IMR-90 (cell line): ENCODE measurements around the gene GAL. TPM values are rescaled to one million over a fixed set of nuclear protein-coding genes. Genes with fewer than 3 reads are reported as not detected.

Experiments
- ATAC-seq: fragments of 200-7000 bp; cut with Tn5 transposase; 2 replicates; pipeline ENCODE4 v1.9.1; 2020; ENCODE audit warnings: low read depth, mild to moderate bottlenecking, moderate library complexity
- BruUV-seq: library from RNA; stranded (reverse); fragments of 400-500 nt; replicated peaks from 2 replicates; lab custom pipeline; 2021; lab: Mats Ljungman, UMichigan
- CTCF ChIA-PET: fragments of 300-600 bp; formaldehyde crosslinking; extraction: SDS; loops from one replicate; lab custom pipeline; 2021; ENCODE audit warnings: antibody characterized with exemption; lab: Yijun Ruan, JAX
- POLR2A ChIA-PET: fragments of 300-600 bp; sonication (Branson Sonifier 250); formaldehyde crosslinking; loops from one replicate; lab custom pipeline; 2022; ENCODE audit warnings: antibody characterized with exemption; ENCODE audit not compliant: unreplicated experiment; lab: Charles Lee
- DNase-seq: peaks from one replicate; pipeline ENCODE4 v3.0.0; 2013
- H2AFZ ChIP-seq: replicated peaks from 2 replicates; pipeline ENCODE3; 2013; ENCODE audit warnings: low read length, mild to moderate bottlenecking; ENCODE audit not compliant: poor library complexity
- H2AK5ac ChIP-seq: 2 replicates; pipeline ENCODE4 v1.6.1; 2013; ENCODE audit warnings: low read depth, low read length, inconsistent platforms
- H2AK9ac ChIP-seq: replicated peaks from 2 replicates; pipeline ENCODE3; 2013; ENCODE audit warnings: mild to moderate bottlenecking, low read depth, low read length, moderate library complexity; ENCODE audit not compliant: poor library complexity
- H2BK120ac ChIP-seq: 2 replicates; pipeline ENCODE4 v1.6.1; 2013; ENCODE audit warnings: low read depth, low read length, inconsistent platforms
- H2BK15ac ChIP-seq: 3 replicates; pipeline ENCODE4 v1.6.1; 2013; ENCODE audit warnings: low read depth, low read length, inconsistent platforms
- H2BK20ac ChIP-seq: 2 replicates; pipeline ENCODE4 v1.6.1; 2013; ENCODE audit warnings: low read depth, mild to moderate bottlenecking, inconsistent platforms, low read length, moderate library complexity
- H2BK5ac ChIP-seq: 2 replicates; pipeline ENCODE4 v1.6.1; 2013; ENCODE audit warnings: mild to moderate bottlenecking, low read depth, low read length, inconsistent platforms; ENCODE audit not compliant: poor library complexity, severe bottlenecking
- H3K14ac ChIP-seq: replicated peaks from 2 replicates; pipeline ENCODE4 v1.6.1; 2013; ENCODE audit warnings: low read depth, low read length, inconsistent platforms
- H3K18ac ChIP-seq: 2 replicates; pipeline ENCODE4 v1.6.1; 2013; ENCODE audit warnings: low read depth, low read length, control low read depth
- H3K23ac ChIP-seq: 2 replicates; pipeline ENCODE4 v1.6.1; 2013; ENCODE audit warnings: low read depth, low read length, inconsistent platforms
- H3K27ac ChIP-seq: 2 replicates; pipeline ENCODE4 v1.5.1; 2013; ENCODE audit warnings: mild to moderate bottlenecking, control low read depth, low read length; ENCODE audit not compliant: insufficient read depth
- H3K27me3 ChIP-seq: 2 replicates; pipeline ENCODE4 v1.6.1; 2013; ENCODE audit warnings: low read length; ENCODE audit not compliant: control insufficient read depth, insufficient read depth
- H3K36me3 ChIP-seq: 2 replicates; pipeline ENCODE4 v1.6.1; 2013; ENCODE audit warnings: low read length, mixed read lengths; ENCODE audit not compliant: control insufficient read depth, insufficient read depth
- H3K4ac ChIP-seq: 2 replicates; pipeline ENCODE4 v1.6.1; 2013; ENCODE audit warnings: low read depth, low read length, inconsistent platforms
- H3K4me1 ChIP-seq: 2 replicates; pipeline ENCODE4 v1.6.1; 2013; ENCODE audit warnings: low read length, mixed read lengths; ENCODE audit not compliant: control insufficient read depth, insufficient read depth
- H3K4me2 ChIP-seq: 2 replicates; pipeline ENCODE4 v1.6.1; 2013; ENCODE audit warnings: low read depth, mild to moderate bottlenecking, control low read depth, low read length, moderate library complexity
- H3K4me3 ChIP-seq: 2 replicates; pipeline ENCODE4 v1.5.1; 2013; ENCODE audit warnings: low read depth, mild to moderate bottlenecking, control low read depth, low read length, moderate library complexity; ENCODE audit not compliant: insufficient read depth
- H3K56ac ChIP-seq: 2 replicates; pipeline ENCODE4 v1.6.1; 2013; ENCODE audit warnings: low read length, inconsistent platforms; ENCODE audit not compliant: insufficient read depth; ENCODE audit errors: extremely low read depth
- H3K79me1 ChIP-seq, 2 experiments: 2 replicates each; pipeline ENCODE4 v1.6.1; 2013; ENCODE audit warnings: low read length in 2 of 2, inconsistent platforms in 1 of 2, low read depth in 1 of 2
- H3K9ac ChIP-seq: 2 replicates; pipeline ENCODE4 v1.6.1; 2013; ENCODE audit warnings: low read depth, low read length, control low read depth
- H3K9me1 ChIP-seq: 2 replicates; pipeline ENCODE4 v1.6.1; 2013; ENCODE audit warnings: low read length, inconsistent platforms; ENCODE audit not compliant: insufficient read depth
- H3K9me3 ChIP-seq: 2 replicates; pipeline ENCODE4 v1.6.1; 2013; ENCODE audit warnings: low read length; ENCODE audit not compliant: control insufficient read depth, insufficient read depth
- H4K20me1 ChIP-seq: 2 replicates; pipeline ENCODE4 v1.6.1; 2013; ENCODE audit warnings: low read length, inconsistent platforms; ENCODE audit not compliant: insufficient read depth
- H4K5ac ChIP-seq: 2 replicates; pipeline ENCODE4 v1.6.1; 2013; ENCODE audit warnings: mild to moderate bottlenecking, low read depth, low read length, control low read depth
- H4K8ac ChIP-seq, 2 experiments: 2 replicates each; pipeline ENCODE4 v1.6.1; 2013; ENCODE audit warnings: low read depth in 2 of 2, low read length in 2 of 2, control low read depth in 1 of 2, inconsistent platforms in 1 of 2
- H4K91ac ChIP-seq: 2 replicates; pipeline ENCODE4 v1.6.1; 2013; ENCODE audit warnings: low read depth, low read length, inconsistent platforms; ENCODE audit not compliant: insufficient read depth
- BHLHE40 ChIP-seq: fragments of 150-350 bp; IDR thresholded peaks from 2 replicates; pipeline ENCODE4 v1.6.1; 2016; ENCODE audit warnings: mild to moderate bottlenecking, low read depth, low read length
- CEBPB ChIP-seq: IDR thresholded peaks from 2 replicates; pipeline ENCODE4 v1.6.1; 2012; ENCODE audit warnings: low read depth, low read length, improper control_type of control experiment
- CHD1 ChIP-seq: IDR thresholded peaks from 2 replicates; pipeline ENCODE4 v1.6.1; 2012; ENCODE audit warnings: low read depth, low read length, improper control_type of control experiment
- FOS ChIP-seq: fragments of 150-350 bp; IDR thresholded peaks from 2 replicates; pipeline ENCODE4 v1.6.1; 2016; ENCODE audit warnings: low read depth, low read length
- MAFK ChIP-seq: IDR thresholded peaks from 2 replicates; pipeline ENCODE4 v1.6.1; 2012; ENCODE audit warnings: low read depth, low read length, improper control_type of control experiment
- MAZ ChIP-seq: IDR thresholded peaks from 2 replicates; pipeline ENCODE4 v1.6.1; 2012; ENCODE audit warnings: low read depth, mild to moderate bottlenecking, low read length, improper control_type of control experiment, moderate library complexity, borderline replicate concordance
- MXI1 ChIP-seq: IDR thresholded peaks from 2 replicates; pipeline ENCODE4 v1.6.1; 2012; ENCODE audit warnings: low read depth, mild to moderate bottlenecking, low read length, moderate library complexity, borderline replicate concordance
- NFE2L2 ChIP-seq: fragments of 150-350 bp; IDR thresholded peaks from 2 replicates; pipeline ENCODE4 v1.6.1; 2016; ENCODE audit warnings: low read depth, mild to moderate bottlenecking, low read length
- POLR2A ChIP-seq: IDR thresholded peaks from 2 replicates; pipeline ENCODE4 v1.6.1; 2012; ENCODE audit warnings: mild to moderate bottlenecking, low read depth, low read length
- RAD21 ChIP-seq: IDR thresholded peaks from 2 replicates; pipeline ENCODE4 v1.6.1; 2012; ENCODE audit warnings: low read length, improper control_type of control experiment
- RCOR1 ChIP-seq: IDR thresholded peaks from 2 replicates; pipeline ENCODE4 v1.6.1; 2012; ENCODE audit warnings: mild to moderate bottlenecking, low read length, improper control_type of control experiment; ENCODE audit not compliant: insufficient replicate concordance
- RFX5 ChIP-seq: IDR thresholded peaks from 2 replicates; pipeline ENCODE4 v1.8.0; 2012; ENCODE audit warnings: low read depth, mild to moderate bottlenecking, low read length, moderate library complexity
- SMC3 ChIP-seq: fragments of 150-350 bp; IDR thresholded peaks from 2 replicates; pipeline ENCODE4 v1.6.1; 2016; ENCODE audit warnings: low read depth, mild to moderate bottlenecking, antibody characterized with exemption, low read length, moderate library complexity
- whole genome bisulfite sequencing, 2 experiments: methylation state at CpG; one replicate each; pipeline versions ENCODE4 v1.1.5 to v1.1.7; 2013; ENCODE audit warnings: missing lambda C conversion rate in 2 of 2; ENCODE audit not compliant: insufficient read length in 1 of 2; ENCODE audit errors: extremely low coverage in 2 of 2; 5-methylcytosine and 5-hydroxymethylcytosine counted together
- dilution Hi-C: fragments of 300-500 bp; cut with HindIII; formaldehyde crosslinking; loops from one replicate; pipeline ENCODE4 v1.14.3; 2018; ENCODE audit warnings: low sequenced_read_pairs; ENCODE audit not compliant: unreplicated experiment
- in situ Hi-C: fragments of 300-500 bp; cut with MboI; formaldehyde crosslinking; loops from 3 replicates; pipeline ENCODE4 v1.14.3; 2019; ENCODE audit warnings: low sequenced_read_pairs, inconsistent platforms, mixed read lengths
- intact Hi-C: fragments of 100-400 bp; cut with micrococcal nuclease; formaldehyde crosslinking; loops from 2 replicates; pipeline ENCODE4 v1.10.0; 2022
- polyA plus RNA-seq, 3 experiments: library from polyadenylated mRNA; depleted of rRNA; stranded (reverse); fragments of >200 nt; gene quantifications; 2 replicates each; pipeline ENCODE4 v1.2.3, GENCODE V29; 2012; ENCODE audit warnings: low replicate concordance in 1 of 3
- total RNA-seq: library from RNA; depleted of rRNA; stranded (reverse); fragments of >200 nt; gene quantifications from 2 replicates; pipeline ENCODE4 v1.2.3, GENCODE V29; 2012
- TF ChIP-seq, protein P1 (sequence below): conservative IDR thresholded peaks from 2 replicates; pipeline ENCODE4 v1.5.1; 2012; ENCODE audit warnings: mild to moderate bottlenecking, low read depth, low read length, improper control_type of control experiment
- TF ChIP-seq, protein P2 (sequence below): fragments of 150-350 bp; IDR thresholded peaks from 2 replicates; pipeline ENCODE4 v1.6.1; 2016; ENCODE audit warnings: low read depth, mild to moderate bottlenecking, low read length, moderate library complexity, borderline replicate concordance
- TF ChIP-seq, protein P3 (sequence below): fragments of 150-350 bp; IDR thresholded peaks from 2 replicates; pipeline ENCODE4 v1.6.1; 2017; ENCODE audit warnings: mild to moderate bottlenecking, antibody characterized with exemption, low read length, low read depth

GAL gene
- total and polyA plus RNA-seq, 2 of the 4 experiments (the other 2 are of a cell fraction) = 2.0 TPM; not detected in 1

DNA sequence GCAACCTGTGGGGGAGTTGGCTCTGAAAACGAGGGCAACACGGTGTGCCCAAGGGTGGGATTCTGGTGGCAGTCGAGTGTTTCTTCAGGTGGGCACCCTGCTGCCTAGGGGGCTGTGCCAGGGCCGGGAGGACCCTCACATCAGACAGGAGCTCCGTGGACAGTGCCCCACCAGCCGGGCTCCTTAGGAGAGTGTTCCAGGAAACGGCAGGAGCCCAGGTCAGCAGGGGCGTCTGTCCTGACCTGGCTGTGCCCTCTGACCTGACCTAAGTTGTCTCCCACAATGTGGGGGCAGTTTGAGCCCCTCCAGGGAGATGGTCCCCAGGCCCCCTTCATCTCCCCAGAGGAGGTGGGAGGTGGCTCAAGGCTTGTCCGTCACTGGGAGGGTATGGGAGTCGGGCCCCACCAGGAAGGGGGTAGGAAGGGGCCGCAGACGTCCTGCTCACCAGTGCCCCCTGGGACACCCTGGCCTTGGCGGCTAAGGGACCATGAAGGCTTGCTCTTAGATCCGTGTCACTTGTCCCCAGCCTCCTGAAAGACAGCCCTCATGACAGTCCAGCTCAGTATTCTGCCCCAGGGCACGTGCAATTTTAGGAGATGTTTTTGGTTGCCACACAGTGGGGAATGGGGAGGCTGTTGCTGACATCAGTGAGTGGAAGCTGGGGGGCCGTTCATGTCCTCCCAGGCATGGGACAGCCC is 32.2 kb upstream of the GAL start:
- no peak for ATAC-seq

More for the DNA sequence above, 32.2 kb upstream of the GAL start:
- no peak overlapping the region for H2AFZ ChIP-seq
- no peak overlapping the region for H3K4me3 ChIP-seq
- H3K4me2 ChIP-seq = no peak overlapping the region
- no peak overlapping the region for H3K56ac ChIP-seq
- no peak overlapping the region for H3K18ac ChIP-seq
- H4K5ac ChIP-seq = no peak overlapping the region
- H3K9me1 ChIP-seq = no peaks in the 10 kb centered on the region
- no peak overlapping the region for H2AK5ac ChIP-seq
- no peak overlapping the region for H2AK9ac ChIP-seq
- dilution Hi-C loops = no loop called here
- no peak overlapping the region for H3K4ac ChIP-seq
- no peak overlapping the region for H4K91ac ChIP-seq
- no peak overlapping the region for H2BK120ac ChIP-seq
- BruUV-seq = no TSS peak
- H3K27ac ChIP-seq = no peak overlapping the region
- H2BK5ac ChIP-seq = no peak overlapping the region
- TF ChIP-seq SMC3 (no peak), CEBPB (no peak), NFE2L2 (no peak), MXI1 (no peak), RAD21 (no peak), RFX5 (no peak), MAFK (no peak), MAZ (no peak), BHLHE40 (no peak), FOS (no peak), RCOR1 (no peak), CHD1 (no peak), POLR2A (no peak)
- TF ChIP-seq, protein P1, sequence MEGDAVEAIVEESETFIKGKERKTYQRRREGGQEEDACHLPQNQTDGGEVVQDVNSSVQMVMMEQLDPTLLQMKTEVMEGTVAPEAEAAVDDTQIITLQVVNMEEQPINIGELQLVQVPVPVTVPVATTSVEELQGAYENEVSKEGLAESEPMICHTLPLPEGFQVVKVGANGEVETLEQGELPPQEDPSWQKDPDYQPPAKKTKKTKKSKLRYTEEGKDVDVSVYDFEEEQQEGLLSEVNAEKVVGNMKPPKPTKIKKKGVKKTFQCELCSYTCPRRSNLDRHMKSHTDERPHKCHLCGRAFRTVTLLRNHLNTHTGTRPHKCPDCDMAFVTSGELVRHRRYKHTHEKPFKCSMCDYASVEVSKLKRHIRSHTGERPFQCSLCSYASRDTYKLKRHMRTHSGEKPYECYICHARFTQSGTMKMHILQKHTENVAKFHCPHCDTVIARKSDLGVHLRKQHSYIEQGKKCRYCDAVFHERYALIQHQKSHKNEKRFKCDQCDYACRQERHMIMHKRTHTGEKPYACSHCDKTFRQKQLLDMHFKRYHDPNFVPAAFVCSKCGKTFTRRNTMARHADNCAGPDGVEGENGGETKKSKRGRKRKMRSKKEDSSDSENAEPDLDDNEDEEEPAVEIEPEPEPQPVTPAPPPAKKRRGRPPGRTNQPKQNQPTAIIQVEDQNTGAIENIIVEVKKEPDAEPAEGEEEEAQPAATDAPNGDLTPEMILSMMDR = no peak
- TF ChIP-seq, protein P2, sequence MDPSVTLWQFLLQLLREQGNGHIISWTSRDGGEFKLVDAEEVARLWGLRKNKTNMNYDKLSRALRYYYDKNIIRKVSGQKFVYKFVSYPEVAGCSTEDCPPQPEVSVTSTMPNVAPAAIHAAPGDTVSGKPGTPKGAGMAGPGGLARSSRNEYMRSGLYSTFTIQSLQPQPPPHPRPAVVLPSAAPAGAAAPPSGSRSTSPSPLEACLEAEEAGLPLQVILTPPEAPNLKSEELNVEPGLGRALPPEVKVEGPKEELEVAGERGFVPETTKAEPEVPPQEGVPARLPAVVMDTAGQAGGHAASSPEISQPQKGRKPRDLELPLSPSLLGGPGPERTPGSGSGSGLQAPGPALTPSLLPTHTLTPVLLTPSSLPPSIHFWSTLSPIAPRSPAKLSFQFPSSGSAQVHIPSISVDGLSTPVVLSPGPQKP = no peak
- TF ChIP-seq, protein P3, sequence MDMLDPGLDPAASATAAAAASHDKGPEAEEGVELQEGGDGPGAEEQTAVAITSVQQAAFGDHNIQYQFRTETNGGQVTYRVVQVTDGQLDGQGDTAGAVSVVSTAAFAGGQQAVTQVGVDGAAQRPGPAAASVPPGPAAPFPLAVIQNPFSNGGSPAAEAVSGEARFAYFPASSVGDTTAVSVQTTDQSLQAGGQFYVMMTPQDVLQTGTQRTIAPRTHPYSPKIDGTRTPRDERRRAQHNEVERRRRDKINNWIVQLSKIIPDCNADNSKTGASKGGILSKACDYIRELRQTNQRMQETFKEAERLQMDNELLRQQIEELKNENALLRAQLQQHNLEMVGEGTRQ = no peak
- no peaks in the 10 kb centered on the region for H3K4me1 ChIP-seq
- H4K20me1 ChIP-seq = no peaks in the 10 kb centered on the region
- 41% methylated on average over 3 of the region's 16 CpGs; no CpG with 5 or more reads in 1 of the 2 experiments for WGBS, 2 experiments
- H4K8ac ChIP-seq = no peak overlapping the region
- POLR2A ChIA-PET = no interaction called here
- H2BK20ac ChIP-seq = no peak overlapping the region
- peaks cover 30% of the 10 kb centered on the region for H3K27me3 ChIP-seq
- CTCF ChIA-PET = no interaction called here
- H2BK15ac ChIP-seq = no peak overlapping the region
- peaks cover 15% of the 10 kb centered on the region for H3K9me3 ChIP-seq
- intact Hi-C loops = no loop called here
- in situ Hi-C loops = no loop called here
- no peak overlapping the region for H3K23ac ChIP-seq
- H3K14ac ChIP-seq = no peak overlapping the region
- no peaks in the 10 kb centered on the region for H3K36me3 ChIP-seq
- no peak overlapping the region for H3K9ac ChIP-seq
- H3K79me1 ChIP-seq = no peaks in the 10 kb centered on the region
- DNase-seq = no peak
